Measurements from ENCODE around the gene TMC3. TPM values are rescaled to one million over a fixed set of nuclear protein-coding genes. Genes with fewer than 3 reads are reported as not detected.
"Not testable (repeated sequence)": the region's sequence is repeated elsewhere in the genome, so short reads cannot be mapped to it uniquely, and the experiment has no call there.

TMC3 gene
- total RNA-seq, 1 experiment from 2014 or later: 0.03 TPM

GRCh38 chr15:81349271-81349670 lies 24.7 kb downstream of the TMC3 start:
- Histone ChIP-seq H3K4me1 (replicated peaks) (no peaks in the 10 kb centered on the region), H3K27ac (no peak overlapping the region), H3K9me3 (replicated peaks) (no peaks in the 10 kb centered on the region), H3K4me3 (no peak overlapping the region), H3K36me3 (no peaks in the 10 kb centered on the region), H3K27me3 (replicated peaks) (no peaks in the 10 kb centered on the region)
- DNase-seq (ENCODE audit: low read depth in 1 of 2, low spot score in 2 of 2): no peak

GRCh38 chr15:81348691-81349090 lies 25.3 kb downstream of the TMC3 start:
- not testable (repeated sequence) for H3K27ac ChIP-seq; H3K36me3 ChIP-seq; DNase-seq (ENCODE audit: low read depth in 1 of 2, low spot score in 2 of 2); H3K27me3 ChIP-seq (replicated peaks); H3K4me3 ChIP-seq; H3K4me1 ChIP-seq (replicated peaks); H3K9me3 ChIP-seq (replicated peaks)

- no peak overlapping the region for H3K27ac ChIP-seq
- no peaks in the 10 kb centered on the region for H3K36me3 ChIP-seq
- H3K4me3 ChIP-seq: no peak overlapping the region
These were observed 26.1 kb downstream of the TMC3 start for GRCh38 chr15:81347910-81348309.

GRCh38 chr15:81346611-81347010 lies 27.4 kb downstream of the TMC3 start:
- no peak overlapping the region for H3K27ac ChIP-seq
- H3K9me3 ChIP-seq (replicated peaks): no peaks in the 10 kb centered on the region
- no peaks in the 10 kb centered on the region for H3K4me1 ChIP-seq (replicated peaks)
- H3K27me3 ChIP-seq (replicated peaks): no peaks in the 10 kb centered on the region
- no peak overlapping the region for H3K4me3 ChIP-seq
- no peaks in the 10 kb centered on the region for H3K36me3 ChIP-seq
- DNase-seq (ENCODE audit: low read depth in 1 of 2, low spot score in 2 of 2): no peak

More at GRCh38 chr15:81347910-81348309, 26.1 kb downstream of the TMC3 start:
- H3K4me1 ChIP-seq (replicated peaks): no peaks in the 10 kb centered on the region
- DNase-seq (ENCODE audit: low read depth in 1 of 2, low spot score in 2 of 2): no peak
- H3K9me3 ChIP-seq (replicated peaks): no peaks in the 10 kb centered on the region
- H3K27me3 ChIP-seq (replicated peaks): no peaks in the 10 kb centered on the region

GRCh38 chr15:81343371-81343770 lies 30.6 kb downstream of the TMC3 start:
- Histone ChIP-seq H3K9me3 (replicated peaks) (no peaks in the 10 kb centered on the region), H3K27me3 (replicated peaks) (no peaks in the 10 kb centered on the region), H3K27ac (no peak overlapping the region), H3K4me1 (replicated peaks) (no peaks in the 10 kb centered on the region; the same call in 1 of the 2 replicates), H3K4me3 (no peak overlapping the region), H3K36me3 (no peaks in the 10 kb centered on the region)
- DNase-seq (ENCODE audit: low read depth in 1 of 2, low spot score in 2 of 2): no peak

- no peak for DNase-seq (ENCODE audit: low read depth in 1 of 2, low spot score in 2 of 2)
- no peaks in the 10 kb centered on the region for H3K27me3 ChIP-seq (replicated peaks)
These were observed 32.7 kb downstream of the TMC3 start for GRCh38 chr15:81341351-81341750.

GRCh38 chr15:81339851-81340250 lies 34.2 kb downstream of the TMC3 start:
- Histone ChIP-seq H3K36me3 (no peaks in the 10 kb centered on the region), H3K27ac (no peak overlapping the region), H3K4me1 (replicated peaks) (no peaks in the 10 kb centered on the region; the same call in 1 of the 2 replicates), H3K27me3 (replicated peaks) (no peaks in the 10 kb centered on the region), H3K4me3 (no peak overlapping the region), H3K9me3 (replicated peaks) (no peaks in the 10 kb centered on the region)
- DNase-seq (ENCODE audit: low read depth in 1 of 2, low spot score in 2 of 2): no peak

More at GRCh38 chr15:81341351-81341750, 32.7 kb downstream of the TMC3 start:
- Histone ChIP-seq H3K27ac (no peak overlapping the region), H3K4me1 (replicated peaks) (no peaks in the 10 kb centered on the region; the same call in 1 of the 2 replicates), H3K9me3 (replicated peaks) (no peaks in the 10 kb centered on the region), H3K4me3 (no peak overlapping the region), H3K36me3 (no peaks in the 10 kb centered on the region)

GRCh38 chr15:81339321-81339720 lies 34.7 kb downstream of the TMC3 start:
- Histone ChIP-seq H3K27me3 (replicated peaks) (no peaks in the 10 kb centered on the region), H3K27ac (no peak overlapping the region), H3K36me3 (no peaks in the 10 kb centered on the region), H3K9me3 (replicated peaks) (no peaks in the 10 kb centered on the region), H3K4me3 (no peak overlapping the region), H3K4me1 (replicated peaks) (no peaks in the 10 kb centered on the region; the same call in 1 of the 2 replicates)
- no peak for DNase-seq (ENCODE audit: low read depth in 1 of 2, low spot score in 2 of 2)

- H3K27ac ChIP-seq: no peak overlapping the region
- H3K27me3 ChIP-seq (replicated peaks): no peaks in the 10 kb centered on the region
- no peaks in the 10 kb centered on the region for H3K36me3 ChIP-seq
- H3K9me3 ChIP-seq (replicated peaks): no peaks in the 10 kb centered on the region
- H3K4me3 ChIP-seq: no peak overlapping the region
- H3K4me1 ChIP-seq (replicated peaks): no peaks in the 10 kb centered on the region; the same call in 1 of the 2 replicates
- no peak for DNase-seq (ENCODE audit: low read depth in 1 of 2, low spot score in 2 of 2)
These were observed 35.6 kb downstream of the TMC3 start for GRCh38 chr15:81338170-81339007.

- Histone ChIP-seq H3K4me1 (replicated peaks) (no peaks in the 10 kb centered on the region; the same call in 1 of the 2 replicates), H3K9me3 (replicated peaks) (no peaks in the 10 kb centered on the region), H3K36me3 (no peaks in the 10 kb centered on the region), H3K4me3 (no peak overlapping the region), H3K27ac (no peak overlapping the region), H3K27me3 (replicated peaks) (no peaks in the 10 kb centered on the region)
- no peak for DNase-seq (ENCODE audit: low read depth in 1 of 2, low spot score in 2 of 2)
These were observed 36.3 kb downstream of the TMC3 start for GRCh38 chr15:81337713-81338157.

GRCh38 chr15:81337241-81337640 lies 36.8 kb downstream of the TMC3 start:
- Histone ChIP-seq H3K36me3 (no peaks in the 10 kb centered on the region), H3K27ac (no peak overlapping the region), H3K4me3 (no peak overlapping the region), H3K27me3 (replicated peaks) (no peaks in the 10 kb centered on the region), H3K4me1 (replicated peaks) (no peaks in the 10 kb centered on the region; the same call in 1 of the 2 replicates), H3K9me3 (replicated peaks) (no peaks in the 10 kb centered on the region)
- no peak for DNase-seq (ENCODE audit: low read depth in 1 of 2, low spot score in 2 of 2)

- no peaks in the 10 kb centered on the region for H3K27me3 ChIP-seq (replicated peaks)
- H3K4me1 ChIP-seq (replicated peaks): no peaks in the 10 kb centered on the region; the same call in 1 of the 2 replicates
- DNase-seq (ENCODE audit: low read depth in 1 of 2, low spot score in 2 of 2): no peak
These were observed 37.4 kb downstream of the TMC3 start for GRCh38 chr15:81336568-81336967.

GRCh38 chr15:81335631-81336030 lies 38.4 kb downstream of the TMC3 start:
- Histone ChIP-seq H3K27me3 (replicated peaks) (no peaks in the 10 kb centered on the region), H3K36me3 (no peaks in the 10 kb centered on the region), H3K9me3 (replicated peaks) (no peaks in the 10 kb centered on the region), H3K27ac (no peak overlapping the region), H3K4me3 (no peak overlapping the region), H3K4me1 (replicated peaks) (no peaks in the 10 kb centered on the region; the same call in 1 of the 2 replicates)
- no peak for DNase-seq (ENCODE audit: low read depth in 1 of 2, low spot score in 2 of 2)

More at GRCh38 chr15:81336568-81336967, 37.4 kb downstream of the TMC3 start:
- H3K36me3 ChIP-seq: no peaks in the 10 kb centered on the region
- H3K9me3 ChIP-seq (replicated peaks): no peaks in the 10 kb centered on the region
- H3K4me3 ChIP-seq: no peak overlapping the region
- H3K27ac ChIP-seq: no peak overlapping the region

- Histone ChIP-seq H3K4me3 (no peak overlapping the region), H3K4me1 (replicated peaks) (no peaks in the 10 kb centered on the region; the same call in 1 of the 2 replicates), H3K36me3 (no peaks in the 10 kb centered on the region), H3K27ac (no peak overlapping the region), H3K27me3 (replicated peaks) (no peaks in the 10 kb centered on the region), H3K9me3 (replicated peaks) (no peaks in the 10 kb centered on the region)
- no peak for DNase-seq (ENCODE audit: low read depth in 1 of 2, low spot score in 2 of 2)
These were observed 39.1 kb downstream of the TMC3 start for GRCh38 chr15:81334768-81335435.
